ENCODE measurements around the gene KCNMB2. TPM values are rescaled to one million over a fixed set of nuclear protein-coding genes. Genes with fewer than 3 reads are reported as not detected.

Gene KCNMB2
- total RNA-seq, 1 donor from 2014 or later, result 0.56 TPM

DNA sequence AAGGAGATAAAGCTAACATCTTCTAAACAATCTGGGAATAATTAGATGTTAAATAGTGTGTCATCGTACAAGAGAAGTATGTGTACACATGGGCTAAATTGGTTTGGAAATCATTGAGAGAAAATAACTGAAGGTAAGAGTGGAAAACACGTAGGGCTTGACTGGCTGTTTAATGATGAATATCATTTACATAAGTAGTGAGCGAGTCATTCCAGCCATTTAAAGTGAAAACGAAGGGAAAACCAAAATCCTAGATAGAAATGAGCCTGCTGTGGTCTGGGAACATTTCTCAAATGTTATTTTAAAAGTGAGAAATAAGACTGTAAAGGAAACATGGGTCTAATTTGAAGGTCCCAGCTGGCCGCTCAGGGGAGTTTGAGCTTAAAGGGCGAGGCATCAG, 41.9 kb upstream of the KCNMB2 start:
- Histone ChIP-seq H3K4me3 (no peak overlapping the region), H3K9me3 (no peaks in the 10 kb centered on the region), H3K27ac (no peak overlapping the region), H3K4me1 (no peaks in the 10 kb centered on the region), H3K27me3 (ENCODE audit: low read depth) (no peaks in the 10 kb centered on the region), H3K36me3 (no peaks in the 10 kb centered on the region)
- DNase-seq (no peak), ATAC-seq (no peak)
- no peak for TF ChIP-seq CTCF (IDR thresholded peaks at IDR 0.05)
- intact Hi-C loops (cut with DNase I), result no loop called here

GRCh38 chr3:178496911-178497310, 39.3 kb upstream of the KCNMB2 start:
- H3K27me3 ChIP-seq (ENCODE audit: low read depth), result no peaks in the 10 kb centered on the region
- no peaks in the 10 kb centered on the region for H3K36me3 ChIP-seq
- H3K27ac ChIP-seq, result no peak overlapping the region
- ATAC-seq (no peak), DNase-seq (no peak)
- no peak for TF ChIP-seq CTCF (IDR thresholded peaks at IDR 0.05)
- H3K4me3 ChIP-seq, result no peak overlapping the region
- no peaks in the 10 kb centered on the region for H3K4me1 ChIP-seq
- H3K9me3 ChIP-seq, result no peaks in the 10 kb centered on the region
- intact Hi-C loops (cut with DNase I), result no loop called here

DNA sequence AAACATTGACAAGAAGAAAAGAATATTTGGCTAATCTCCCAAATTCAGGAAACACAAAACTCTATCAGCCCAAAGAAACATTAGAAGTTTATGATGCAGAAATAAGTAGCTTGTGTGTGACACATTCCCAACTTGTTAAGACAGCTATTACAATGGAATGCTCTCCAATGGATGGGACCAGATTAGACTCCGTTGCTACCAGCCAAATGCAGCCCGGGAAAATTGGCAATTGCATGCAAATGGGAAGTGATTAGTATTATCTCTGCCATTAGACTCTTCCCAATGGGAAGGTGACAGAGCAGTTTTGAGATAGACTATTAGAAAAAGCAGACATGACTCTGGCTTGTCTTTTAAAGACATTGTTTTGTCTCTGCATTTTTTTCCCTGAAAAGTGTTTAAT, 37.4 kb upstream of the KCNMB2 start:
- no peak for TF ChIP-seq CTCF (IDR thresholded peaks at IDR 0.05)
- DNase-seq (no peak), ATAC-seq (no peak)
- no peaks in the 10 kb centered on the region for H3K4me1 ChIP-seq
- no peak overlapping the region for H3K4me3 ChIP-seq
- H3K9me3 ChIP-seq, result no peaks in the 10 kb centered on the region
- intact Hi-C loops (cut with DNase I), result no loop called here
- no peaks in the 10 kb centered on the region for H3K36me3 ChIP-seq
- no peaks in the 10 kb centered on the region for H3K27me3 ChIP-seq (ENCODE audit: low read depth)
- no peak overlapping the region for H3K27ac ChIP-seq

DNA sequence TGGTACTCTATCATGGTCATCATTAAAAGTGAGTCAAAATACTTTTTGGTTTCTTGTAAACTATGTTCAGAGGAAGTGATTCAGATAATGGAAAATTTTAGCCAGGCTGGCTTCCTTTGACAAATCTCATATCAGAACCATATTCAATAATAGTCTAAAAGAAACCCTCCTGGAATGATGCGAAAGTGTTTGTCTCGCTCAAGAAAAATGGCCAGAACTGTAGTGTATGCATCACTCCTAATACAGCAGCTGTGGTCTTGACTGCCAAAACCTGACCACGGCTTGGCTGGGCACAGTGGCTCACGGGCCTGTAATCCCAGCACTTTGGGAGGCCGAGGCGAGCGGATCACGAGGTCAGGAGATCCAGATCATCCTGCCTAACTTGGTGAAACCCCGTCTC, 35.6 kb upstream of the KCNMB2 start:
- Histone ChIP-seq H3K4me3 (no peak overlapping the region), H3K27ac (no peak overlapping the region), H3K27me3 (ENCODE audit: low read depth) (no peaks in the 10 kb centered on the region), H3K36me3 (no peaks in the 10 kb centered on the region), H3K4me1 (no peaks in the 10 kb centered on the region), H3K9me3 (no peaks in the 10 kb centered on the region)
- no peak for TF ChIP-seq CTCF (IDR thresholded peaks at IDR 0.05)
- intact Hi-C loops (cut with DNase I), result no loop called here
- DNase-seq (no peak), ATAC-seq (no peak)

DNA sequence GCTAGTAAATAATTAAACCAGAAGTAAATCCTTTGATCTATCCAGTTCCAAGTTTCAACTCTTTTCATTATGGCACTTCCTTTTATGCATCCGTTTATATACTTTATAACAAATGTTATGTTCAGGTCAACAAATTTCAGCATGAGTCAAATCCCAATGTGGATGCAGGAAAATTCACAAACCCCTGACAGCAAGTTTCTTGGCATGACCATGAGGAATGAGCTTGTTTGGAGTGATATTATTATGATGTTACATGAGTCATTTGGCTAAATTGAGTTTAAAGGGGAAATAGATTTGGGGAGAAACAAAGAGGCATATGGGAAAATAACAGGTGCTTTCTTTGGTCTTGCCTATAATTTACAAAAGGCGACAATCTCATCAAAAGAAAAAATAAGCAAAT, 32.1 kb upstream of the KCNMB2 start:
- no peak for DNase-seq
- no peaks in the 10 kb centered on the region for H3K27me3 ChIP-seq (ENCODE audit: low read depth)
- H3K9me3 ChIP-seq, result no peaks in the 10 kb centered on the region
- H3K4me1 ChIP-seq, result no peaks in the 10 kb centered on the region
- no peak overlapping the region for H3K27ac ChIP-seq
- no peak for TF ChIP-seq CTCF (IDR thresholded peaks at IDR 0.05)
- intact Hi-C loops (cut with DNase I), result no loop called here
- no peak for ATAC-seq
- no peak overlapping the region for H3K4me3 ChIP-seq
- no peaks in the 10 kb centered on the region for H3K36me3 ChIP-seq

DNA sequence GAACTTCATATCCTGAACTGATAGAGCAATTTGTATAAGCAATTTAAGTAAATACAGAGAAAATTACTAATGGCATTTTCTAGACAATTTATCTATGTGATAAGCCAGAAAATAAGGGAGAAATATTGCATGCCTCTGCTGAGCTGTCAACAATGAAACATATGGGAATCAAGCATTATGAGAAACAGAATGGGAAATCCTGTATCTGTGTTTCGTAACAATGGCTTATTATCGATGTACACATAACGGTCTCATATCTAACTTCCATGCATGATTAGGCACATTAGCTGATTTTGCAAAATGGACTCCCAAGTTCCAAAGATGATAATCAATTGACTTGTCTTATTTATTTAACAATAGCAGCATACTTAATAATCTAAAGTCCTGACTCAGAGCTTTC, 30.4 kb upstream of the KCNMB2 start:
- H3K36me3 ChIP-seq, result no peaks in the 10 kb centered on the region
- DNase-seq (no peak), ATAC-seq (no peak)
- no peak overlapping the region for H3K4me3 ChIP-seq
- TF ChIP-seq CTCF (IDR thresholded peaks at IDR 0.05), result no peak
- H3K27ac ChIP-seq, result no peak overlapping the region
- H3K27me3 ChIP-seq (ENCODE audit: low read depth), result no peaks in the 10 kb centered on the region
- H3K4me1 ChIP-seq, result no peaks in the 10 kb centered on the region
- no peaks in the 10 kb centered on the region for H3K9me3 ChIP-seq
- intact Hi-C loops (cut with DNase I), result no loop called here

All from lower lobe of right lung (tissue), 2 donors.